ENCODE data around the gene ATP5IF1.

Gene ATP5IF1

GRCh38 chr1:28249013-28249865, 13.3 kb downstream of the ATP5IF1 start:
- Mint-ChIP-seq H3K4me3 (peak overlapping the region; percentile 90 to 99), H3K27ac (peak overlapping the region; percentile 99 to 100), H3K4me1 (peaks cover 46% of the 10 kb centered on the region), H3K9me3 (no peaks in the 10 kb centered on the region), H3K27me3 (no peaks in the 10 kb centered on the region)
- DNase-seq (peak; percentile 65 to 68), ATAC-seq (peak; percentile 43)

DNA sequence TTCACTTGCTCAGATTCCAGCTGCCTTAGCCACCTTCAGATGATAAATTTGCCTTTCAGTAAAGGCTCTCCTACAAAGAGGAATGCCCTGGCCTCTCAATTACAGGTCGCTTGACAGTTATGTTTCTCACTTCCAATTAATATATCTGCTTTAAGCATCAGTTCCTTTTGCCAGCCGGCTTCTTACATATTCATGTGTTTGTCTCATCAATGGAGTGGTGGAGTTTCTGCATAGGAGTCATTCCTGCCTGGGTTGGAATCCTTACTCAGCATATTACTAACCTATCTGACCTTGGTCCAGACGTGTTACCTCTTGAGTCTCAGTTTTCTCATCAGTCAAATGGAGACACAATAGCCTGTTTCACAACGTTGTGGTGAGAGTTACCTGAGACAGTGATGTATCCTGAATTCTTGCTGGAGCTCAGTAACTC, 14.0 kb downstream of the ATP5IF1 start:
- peak overlapping the region; percentile 6 to 90 for H3K4me3 Mint-ChIP-seq
- H3K27ac Mint-ChIP-seq: peak overlapping the region; percentile 99 to 100
- H3K4me1 Mint-ChIP-seq: peaks cover 40% of the 10 kb centered on the region
- DNase-seq (no peak), ATAC-seq (no peak)
- no peaks in the 10 kb centered on the region for H3K9me3 Mint-ChIP-seq
- H3K27me3 Mint-ChIP-seq: no peaks in the 10 kb centered on the region

DNA sequence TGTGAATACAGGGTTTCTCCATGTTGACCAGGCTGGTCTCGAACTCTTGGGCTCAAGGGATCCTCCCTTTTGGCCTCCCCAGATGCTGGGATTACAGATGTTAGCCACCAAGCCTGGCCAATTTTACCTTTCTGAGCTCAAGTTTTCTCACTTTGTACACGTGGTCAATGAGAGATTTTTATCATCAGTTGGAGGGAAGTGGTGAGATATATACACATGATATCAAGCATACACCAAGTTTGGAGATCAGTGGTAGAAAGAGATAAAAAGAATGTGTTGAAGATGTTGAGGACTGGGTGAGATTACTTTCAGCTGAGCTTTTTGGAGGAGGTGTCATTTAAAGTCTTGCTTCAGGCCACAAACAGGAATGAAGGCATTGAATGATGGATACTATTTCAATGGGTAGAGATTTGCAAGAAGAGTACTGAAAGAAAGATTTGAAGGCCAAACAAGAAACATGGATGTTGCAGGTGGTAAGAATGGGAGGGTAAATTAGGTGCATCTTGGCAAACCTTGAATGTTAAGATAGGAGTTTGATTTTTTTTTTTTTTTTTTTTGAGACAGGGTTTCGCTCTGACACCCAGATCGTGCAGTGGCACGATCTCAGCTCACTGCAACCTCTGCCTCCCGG, 20.4 kb downstream of the ATP5IF1 start:
- Mint-ChIP-seq H3K4me1 (peaks cover 49% of the 10 kb centered on the region), H3K9me3 (peaks cover 0 to 4% of the 10 kb centered on the region in 2 donors), H3K27ac (peak overlapping the region in 1 of 2 donors; percentile 92), H3K4me3 (peak overlapping the region in 1 of 2 donors; percentile 52), H3K27me3 (no peaks in the 10 kb centered on the region)
- DNase-seq (no peak), ATAC-seq (no peak)

GRCh38 chr1:28257736-28258135, 21.8 kb downstream of the ATP5IF1 start:
- Mint-ChIP-seq H3K27me3 (no peaks in the 10 kb centered on the region), H3K4me3 (peak overlapping the region; percentile 89 to 93), H3K27ac (peak overlapping the region; percentile 100), H3K4me1 (peaks cover 61% of the 10 kb centered on the region), H3K9me3 (peaks cover 0 to 4% of the 10 kb centered on the region in 2 donors)
- no peak for ATAC-seq
- no peak for DNase-seq

DNA sequence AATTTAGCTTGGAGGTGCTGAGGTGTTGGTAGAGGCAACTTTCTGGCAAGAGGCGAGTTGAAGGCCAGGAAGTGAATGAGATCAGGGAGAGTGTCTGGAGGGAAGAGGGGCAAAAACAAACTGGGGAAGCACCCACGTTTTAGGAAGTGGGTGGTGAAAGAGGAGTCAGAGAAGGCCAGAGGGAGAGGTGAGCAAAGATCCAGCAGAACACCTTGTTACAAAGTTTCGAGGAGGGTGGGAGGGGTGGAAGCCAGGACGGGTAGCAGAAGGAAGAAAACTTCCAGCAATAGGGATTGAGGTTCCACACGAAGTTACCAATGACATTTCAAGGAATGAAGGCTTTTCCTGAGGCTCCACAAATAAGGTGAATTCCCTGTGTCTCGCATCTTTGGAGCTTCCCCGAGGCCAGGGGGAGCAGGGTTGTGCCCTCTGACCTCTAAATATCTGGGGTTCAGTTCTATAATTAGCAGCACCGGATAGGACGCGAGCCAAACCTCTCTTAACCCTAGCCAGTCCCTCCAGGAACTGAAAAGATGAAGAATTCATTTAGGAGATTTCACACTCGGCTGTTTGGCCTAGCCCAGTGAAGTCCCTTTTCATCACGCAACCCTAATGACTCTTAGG, 22.8 kb downstream of the ATP5IF1 start:
- Mint-ChIP-seq H3K27ac (peak overlapping the region; percentile 100), H3K27me3 (no peaks in the 10 kb centered on the region), H3K4me3 (peak overlapping the region; percentile 89 to 93), H3K9me3 (peaks cover 0 to 4% of the 10 kb centered on the region in 2 donors), H3K4me1 (peaks cover 68% of the 10 kb centered on the region)
- peak; percentile 9 to 52 for DNase-seq
- peak; percentile 20 for ATAC-seq

- peaks cover 68% of the 10 kb centered on the region for H3K4me1 Mint-ChIP-seq
- H3K9me3 Mint-ChIP-seq: peaks cover 0 to 4% of the 10 kb centered on the region in 2 donors
- peak within 1 kb of the TSS; percentile 100 for H3K27ac Mint-ChIP-seq
- DNase-seq (peak; percentile 100), ATAC-seq (peak; percentile 96)
- H3K4me3 Mint-ChIP-seq: peak within 1 kb of the TSS; percentile 89 to 93
- H3K27me3 Mint-ChIP-seq: no peaks in the 10 kb centered on the region
These were observed 23.5 kb downstream of the ATP5IF1 start, which contains the start of gene SESN2 for GRCh38 chr1:28259252-28259933. Gene SESN2 (plus strand): TSS chr1:28259518. CDS start chr1:28259848, 330 bp downstream.

DNA sequence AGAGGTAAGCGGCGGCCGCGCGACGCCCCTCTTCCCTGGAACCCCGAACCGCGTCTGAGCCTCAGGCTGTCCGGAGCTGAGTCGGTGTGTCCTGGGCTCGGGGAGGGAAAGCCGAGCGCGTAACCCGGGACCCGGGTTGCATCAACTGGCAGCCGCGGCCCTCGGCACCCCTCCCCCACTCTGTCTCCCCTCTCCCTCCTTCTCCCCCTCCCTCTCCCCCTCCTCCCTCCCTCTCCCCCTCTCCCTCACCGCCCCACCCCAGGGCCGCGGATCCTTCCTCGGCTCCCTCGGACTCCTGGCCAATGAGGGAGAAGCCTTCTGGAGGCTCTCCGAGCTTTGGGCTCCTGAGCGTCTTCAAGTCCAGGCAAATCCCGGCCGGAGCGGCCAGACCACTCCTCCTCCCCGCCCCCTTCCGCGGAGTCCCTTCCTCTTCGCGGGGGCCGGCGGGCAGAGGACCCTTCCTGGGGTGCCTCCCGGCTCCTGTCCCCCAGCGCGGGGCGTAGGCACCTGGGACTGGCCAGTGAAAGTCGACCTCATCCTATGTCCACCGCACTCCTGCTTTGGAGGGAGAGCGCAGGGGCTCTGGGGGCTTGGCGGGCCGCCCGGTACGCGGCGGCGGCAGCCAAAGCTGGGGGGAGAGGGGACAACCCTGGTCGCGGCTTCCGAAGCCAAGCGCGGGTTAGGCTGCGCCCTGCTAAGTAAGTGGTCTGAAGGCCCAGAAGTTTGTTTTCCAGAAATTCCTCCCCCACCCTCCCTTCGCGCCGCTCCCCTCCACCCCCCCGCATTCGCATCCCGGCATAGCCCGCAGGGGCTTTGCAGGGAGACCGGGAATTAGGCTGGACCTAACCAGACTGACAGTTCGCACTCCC, 24.2 kb downstream of the ATP5IF1 start:
- Mint-ChIP-seq H3K4me3 (peak overlapping the region; percentile 89 to 93), H3K4me1 (peaks cover 66% of the 10 kb centered on the region), H3K9me3 (peaks cover 0 to 4% of the 10 kb centered on the region in 2 donors), H3K27me3 (no peaks in the 10 kb centered on the region), H3K27ac (peak overlapping the region; percentile 82 to 100)
- ATAC-seq (no peak), DNase-seq (peak; percentile 47 to 52)

GRCh38 chr1:28260803-28261174, 24.9 kb downstream of the ATP5IF1 start:
- peaks cover 0 to 4% of the 10 kb centered on the region in 2 donors for H3K9me3 Mint-ChIP-seq
- ATAC-seq: no peak
- peaks cover 64% of the 10 kb centered on the region for H3K4me1 Mint-ChIP-seq
- DNase-seq: no peak
- H3K4me3 Mint-ChIP-seq: peak overlapping the region; percentile 89 to 93
- peak overlapping the region; percentile 82 to 100 for H3K27ac Mint-ChIP-seq
- no peaks in the 10 kb centered on the region for H3K27me3 Mint-ChIP-seq

- H3K4me3 Mint-ChIP-seq: no peak overlapping the region
- peaks cover 34% of the 10 kb centered on the region for H3K4me1 Mint-ChIP-seq
- ATAC-seq (no peak), DNase-seq (no peak)
- H3K27me3 Mint-ChIP-seq: no peaks in the 10 kb centered on the region
- H3K27ac Mint-ChIP-seq: peak overlapping the region in 1 of 2 donors; percentile 31
- H3K9me3 Mint-ChIP-seq: no peaks in the 10 kb centered on the region
These were observed 29.0 kb downstream of the ATP5IF1 start for GRCh38 chr1:28264897-28265296.

DNA sequence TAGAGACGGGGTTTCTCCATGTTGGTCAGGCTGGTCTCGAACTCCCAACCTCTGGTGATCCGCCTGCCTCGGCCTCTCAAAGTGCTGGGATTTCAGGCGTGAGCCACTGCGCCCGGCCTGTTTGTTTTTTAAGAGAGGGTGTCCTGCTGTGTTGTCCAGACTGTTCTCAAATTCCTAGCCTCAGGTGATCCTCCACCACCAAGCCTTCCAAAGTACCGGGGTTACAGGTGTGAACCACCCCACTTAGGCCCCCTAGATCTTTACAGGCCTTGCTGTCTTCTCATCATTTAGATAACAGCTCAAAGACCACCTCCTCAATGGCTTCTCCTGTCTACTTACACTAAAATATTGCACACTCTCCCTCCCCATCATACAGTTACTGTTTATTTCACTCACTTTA, 29.7 kb downstream of the ATP5IF1 start:
- no peak overlapping the region for H3K27ac Mint-ChIP-seq
- peaks cover 33% of the 10 kb centered on the region for H3K4me1 Mint-ChIP-seq
- ATAC-seq: no peak

DNA sequence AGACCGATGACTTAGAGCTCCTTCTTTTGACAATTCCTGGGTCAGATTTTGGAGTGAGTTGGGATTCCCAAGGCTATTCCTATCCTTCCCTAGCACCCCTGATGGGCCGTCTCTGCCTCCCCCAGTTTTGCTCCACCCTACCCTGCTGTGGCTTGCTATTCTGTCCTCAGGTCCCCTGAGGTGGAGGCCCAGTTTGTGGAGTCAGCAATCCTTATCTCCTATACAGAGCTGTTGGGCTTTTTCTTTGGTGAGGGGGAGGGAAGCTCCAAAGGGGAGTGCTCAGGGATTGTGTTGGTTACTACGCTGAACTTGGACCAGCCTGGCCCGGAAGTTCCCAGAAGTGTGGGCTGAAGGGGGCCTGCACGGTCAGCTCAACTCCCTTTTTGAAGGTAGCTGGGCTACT, 31.0 kb downstream of the ATP5IF1 start:
- ATAC-seq: no peak
- H3K4me3 Mint-ChIP-seq: no peak overlapping the region

More for the DNA sequence above, 29.7 kb downstream of the ATP5IF1 start:
- H3K4me3 Mint-ChIP-seq: no peak overlapping the region
- DNase-seq: no peak
- no peaks in the 10 kb centered on the region for H3K9me3 Mint-ChIP-seq
- no peaks in the 10 kb centered on the region for H3K27me3 Mint-ChIP-seq

DNA sequence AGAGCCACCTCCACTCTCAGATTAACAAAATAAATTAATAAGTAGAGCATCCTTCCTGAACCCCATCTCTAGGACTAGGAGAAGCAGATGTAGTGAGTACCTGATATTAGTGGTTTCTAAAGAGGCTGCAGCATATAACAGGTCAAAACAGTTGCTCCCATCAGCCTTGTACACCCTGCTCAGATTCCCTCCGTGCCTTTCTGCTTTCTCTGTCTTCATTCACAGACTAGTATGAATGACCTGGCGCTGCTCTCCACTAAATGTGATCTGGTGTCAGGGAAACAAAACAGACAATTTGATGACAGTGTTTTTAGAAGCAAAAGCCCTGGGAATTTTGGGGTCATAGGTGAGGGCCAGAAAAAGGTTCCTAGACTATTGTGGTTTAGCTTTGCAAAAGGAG, 31.7 kb downstream of the ATP5IF1 start:
- no peak for ATAC-seq
- Mint-ChIP-seq H3K4me1 (peaks cover 15% of the 10 kb centered on the region), H3K27ac (peak overlapping the region in 1 of 2 donors; percentile 69), H3K9me3 (no peaks in the 10 kb centered on the region), H3K27me3 (no peaks in the 10 kb centered on the region), H3K4me3 (no peak overlapping the region)
- no peak for DNase-seq

More for the DNA sequence above, 31.0 kb downstream of the ATP5IF1 start:
- no peaks in the 10 kb centered on the region for H3K9me3 Mint-ChIP-seq
- H3K27ac Mint-ChIP-seq: peak overlapping the region in 1 of 2 donors; percentile 54
- no peak for DNase-seq
- H3K4me1 Mint-ChIP-seq: peaks cover 20% of the 10 kb centered on the region
- H3K27me3 Mint-ChIP-seq: no peaks in the 10 kb centered on the region

DNA sequence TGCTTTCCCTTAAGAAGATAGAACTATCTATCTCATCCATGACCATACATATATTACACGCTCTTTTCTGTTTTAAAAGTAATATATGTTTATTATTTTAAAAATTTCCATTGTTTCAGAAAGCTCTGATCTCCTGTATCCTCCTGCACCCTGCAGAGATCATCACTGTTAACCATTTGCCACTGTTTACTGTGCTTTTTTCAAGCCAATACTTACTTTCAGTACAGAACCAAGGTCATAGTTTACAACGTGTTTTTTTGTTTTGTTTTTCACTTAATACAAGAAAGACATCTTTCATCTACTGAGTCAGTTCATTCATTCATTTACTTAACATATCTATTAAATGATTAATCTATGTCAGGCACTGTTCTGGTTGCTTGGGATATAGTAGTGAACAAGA, 33.6 kb downstream of the ATP5IF1 start:
- DNase-seq (no peak), ATAC-seq (no peak)
- no peak overlapping the region for H3K27ac Mint-ChIP-seq
- H3K4me1 Mint-ChIP-seq: peaks cover 7% of the 10 kb centered on the region
- no peak overlapping the region for H3K4me3 Mint-ChIP-seq
- no peaks in the 10 kb centered on the region for H3K9me3 Mint-ChIP-seq
- H3K27me3 Mint-ChIP-seq: no peaks in the 10 kb centered on the region

- no peak for ATAC-seq
These were observed 36.4 kb downstream of the ATP5IF1 start for GRCh38 chr1:28272215-28272852.

More at GRCh38 chr1:28272215-28272852, 36.4 kb downstream of the ATP5IF1 start:
- Mint-ChIP-seq H3K4me3 (no peak overlapping the region), H3K4me1 (no peaks in the 10 kb centered on the region), H3K27me3 (no peaks in the 10 kb centered on the region), H3K27ac (no peak overlapping the region), H3K9me3 (no peaks in the 10 kb centered on the region)
- DNase-seq: no peak

Measured in stimulated activated naive CD8-positive, alpha-beta T cell treated with anti-CD3 and anti-CD28 coated beads, Interleukin-15, amount 100 ng/mL, for 72 hours (primary cell).